GM23338 (cell line): ENCODE results near the gene CHMP6. TPM values are rescaled to one million over a fixed set of nuclear protein-coding genes. Genes with fewer than 3 reads are reported as not detected.

Experiments
- CREB1 ChIP-seq: fragments of 250-450 bp; sonication (Bioruptor Pico); IDR thresholded peaks from 2 replicates; pipeline ENCODE4 v1.5.0; 2020; ENCODE audit warnings: low read depth, mild to moderate bottlenecking, moderate library complexity
- CTCF ChIP-seq, 2 experiments: fragments of 200-600 bp in 1 of 2; sonication (generic) in 1 of 2; conservative IDR thresholded peaks; 2 replicates each; pipeline versions ENCODE4 v1.5.1 to v1.6.1; 2016 to 2017; ENCODE audit warnings: antibody characterized with exemption in 2 of 2, low read depth in 2 of 2, mild to moderate bottlenecking in 2 of 2, moderate library complexity in 1 of 2
- ETS1 ChIP-seq: IDR thresholded peaks from 2 replicates; pipeline ENCODE4 v1.6.1; 2016; ENCODE audit warnings: antibody characterized with exemption
- EZH2 ChIP-seq: fragments of 200-600 bp; sonication (generic); IDR thresholded peaks from one replicate; pipeline ENCODE4 v1.8.0; 2017; ENCODE audit warnings: antibody characterized with exemption, mild to moderate bottlenecking, low read depth; ENCODE audit not compliant: unreplicated experiment
- EZH2phosphoT487 ChIP-seq: fragments of 200-600 bp; sonication (generic); IDR thresholded peaks from one replicate; pipeline ENCODE4 v1.8.1; 2018; ENCODE audit warnings: antibody characterized with exemption; ENCODE audit not compliant: unreplicated experiment
- JUNB ChIP-seq: IDR thresholded peaks from one replicate; pipeline ENCODE4 v1.6.1; 2016; ENCODE audit warnings: antibody characterized with exemption; ENCODE audit not compliant: unreplicated experiment
- NANOG ChIP-seq: IDR thresholded peaks from 2 replicates; pipeline ENCODE4 v1.6.1; 2016; ENCODE audit warnings: antibody characterized with exemption, borderline replicate concordance
- POLR2AphosphoS5 ChIP-seq: IDR thresholded peaks from 2 replicates; pipeline ENCODE4 v1.6.1; 2016; ENCODE audit warnings: antibody characterized with exemption, low read depth
- REST ChIP-seq: IDR thresholded peaks from one replicate; pipeline ENCODE4 v1.6.1; 2018; ENCODE audit warnings: antibody characterized with exemption; ENCODE audit not compliant: unreplicated experiment
- STAT1 ChIP-seq: IDR thresholded peaks from one replicate; pipeline ENCODE4 v1.6.1; 2016; ENCODE audit warnings: antibody characterized with exemption; ENCODE audit not compliant: unreplicated experiment
- ZNF114 ChIP-seq: fragments of 250-450 bp; sonication (Bioruptor Pico); IDR thresholded peaks from 2 replicates; pipeline ENCODE4 v1.5.0; 2020; ENCODE audit warnings: mild to moderate bottlenecking, moderate library complexity
- ZNF331 ChIP-seq: fragments of 250-450 bp; sonication (Bioruptor Pico); IDR thresholded peaks from 2 replicates; pipeline ENCODE4 v1.5.0; 2020; ENCODE audit warnings: low read depth, mild to moderate bottlenecking, moderate library complexity
- polyA plus RNA-seq: library from polyadenylated mRNA; unstranded; fragments of >200 nt; fragmentation: Nextera tagmentation; extraction: Ambion mirVana; gene quantifications from 2 replicates; pipeline ENCODE4 v1.2.1, GENCODE V29; 2016
- total RNA-seq: library from RNA; depleted of rRNA; stranded (reverse); fragments of >200 nt; shearing (Covaris generic); gene quantifications from 2 replicates; pipeline ENCODE4 v1.2.3, GENCODE V29; 2014

The CHMP6 gene
- total and polyA plus RNA-seq, 2 experiments from 2014 or later: 12.3 to 14.0 TPM

- no peak for TF ChIP-seq NANOG
- TF ChIP-seq CREB1 (CRISPR knock-in tag): no peak
- no peak for TF ChIP-seq REST
- no peak for TF ChIP-seq POLR2AphosphoS5
- no peak for TF ChIP-seq JUNB
- TF ChIP-seq EZH2: no peak
- no peak for TF ChIP-seq CTCF (conservative IDR thresholded peaks at IDR 0.05; ENCODE audit: low read depth in 2 of 2)
- no peak for TF ChIP-seq EZH2phosphoT487
- no peak for TF ChIP-seq ETS1
- no peak for TF ChIP-seq ZNF114
- TF ChIP-seq ZNF331 (CRISPR knock-in tag): no peak
- TF ChIP-seq STAT1: no peak
Observed at GRCh38 chr17:80961541-80962330, 29.9 kb upstream of the CHMP6 start (continued).
